SH-SY5Y (cell line): ENCODE measurements around the gene PYCR2.

Experiments used
- GATA2 ChIP-seq: IDR thresholded peaks from 2 replicates; pipeline ENCODE4 v1.6.1; 2011; ENCODE audit warnings: mild to moderate bottlenecking, low read depth, low read length
- GATA3 ChIP-seq: IDR thresholded peaks from 2 replicates; pipeline ENCODE4 v1.6.1; 2011; ENCODE audit warnings: low read depth, mild to moderate bottlenecking, low read length, moderate library complexity

DNA sequence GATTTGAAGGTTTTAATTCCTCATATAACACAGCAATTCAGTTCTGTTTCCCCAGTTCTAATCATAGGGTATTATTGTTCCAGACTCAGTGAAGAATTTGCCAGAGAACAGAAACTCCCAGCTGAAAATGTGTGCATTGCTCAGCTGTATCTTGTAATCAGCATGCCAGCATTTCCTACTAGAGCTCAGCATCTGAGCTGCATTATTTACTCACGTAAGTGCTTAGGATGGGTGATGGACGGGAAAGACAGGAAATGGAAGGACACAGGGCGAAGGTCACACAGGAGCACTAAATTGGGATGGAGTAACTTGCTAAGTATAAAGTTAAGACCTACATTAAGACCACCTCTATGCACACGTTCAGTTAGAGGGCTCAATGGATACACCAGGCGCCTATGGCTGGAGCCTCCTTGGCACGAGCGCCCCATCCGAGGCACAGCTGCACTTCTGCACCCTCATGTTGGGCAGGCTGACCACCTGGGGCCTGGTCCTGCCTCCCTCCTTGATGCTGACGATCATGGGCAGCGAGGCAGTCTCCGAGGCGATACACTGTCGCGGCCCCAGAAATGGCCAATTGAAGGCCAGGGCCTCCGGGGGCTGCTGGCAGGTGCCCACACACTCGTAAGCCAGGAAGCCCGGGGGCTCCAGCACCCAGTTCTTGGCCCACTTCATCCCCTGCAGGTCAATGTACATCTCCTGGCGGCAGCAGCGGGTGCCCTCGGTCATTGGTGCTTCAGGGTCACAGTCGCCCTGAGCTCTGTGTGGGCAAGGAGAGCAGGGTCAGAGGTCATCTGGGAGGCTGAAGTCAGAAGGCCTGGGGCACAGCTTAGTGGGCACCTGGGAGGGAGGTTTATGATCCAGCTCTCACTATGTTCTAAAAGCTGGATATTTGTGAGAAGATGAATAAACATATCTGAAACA lies 13.3 kb upstream of the PYCR2 start:
- TF ChIP-seq GATA2 (no peak), GATA3 (no peak)
